Neural progenitor cell (in vitro differentiated cells): Measurements from ENCODE around the gene STPG4. TPM values are rescaled to one million over a fixed set of nuclear protein-coding genes. Genes with fewer than 3 reads are reported as not detected.

ENCODE experiments used
- DNase-seq: peaks from one replicate; pipeline ENCODE4 v3.0.0-alpha.2; 2016; ENCODE audit warnings: low spot score
- H2AFZ ChIP-seq: fragments of 200-600 bp; sonication (generic); replicated peaks from 2 replicates; pipeline ENCODE4 v1.6.1; 2016; ENCODE audit warnings: antibody characterized with exemption
- H3F3A ChIP-seq: fragments of 200-600 bp; sonication (generic); 2 replicates; pipeline ENCODE4 v1.6.1; 2016; ENCODE audit warnings: antibody characterized with exemption, low read depth
- H3K27ac ChIP-seq: fragments of 200-600 bp; sonication (generic); 2 replicates; pipeline ENCODE4 v1.5.1; 2016; ENCODE audit warnings: mild to moderate bottlenecking
- H3K27me3 ChIP-seq: fragments of 200-600 bp; sonication (generic); 2 replicates; pipeline ENCODE4 v1.6.1; 2016; ENCODE audit warnings: mild to moderate bottlenecking, moderate library complexity
- H3K36me3 ChIP-seq: fragments of 200-600 bp; sonication (generic); 2 replicates; pipeline ENCODE4 v1.5.1; 2016
- H3K4me1 ChIP-seq: fragments of 200-600 bp; sonication (generic); 2 replicates; pipeline ENCODE4 v1.6.1; 2016; ENCODE audit warnings: mixed run types
- H3K4me2 ChIP-seq: fragments of 200-600 bp; sonication (generic); 2 replicates; pipeline ENCODE4 v1.6.1; 2016
- H3K4me3 ChIP-seq: fragments of 200-600 bp; sonication (generic); 2 replicates; pipeline ENCODE4 v1.5.1; 2016
- H3K79me2 ChIP-seq: fragments of 200-600 bp; sonication (generic); 2 replicates; pipeline ENCODE4 v1.6.1; 2016; ENCODE audit warnings: low read depth
- H3K9ac ChIP-seq: fragments of 200-600 bp; sonication (generic); 2 replicates; pipeline ENCODE4 v1.6.1; 2016
- H3K9me3 ChIP-seq: fragments of 200-600 bp; sonication (generic); 2 replicates; pipeline ENCODE4 v1.5.1; 2016; ENCODE audit warnings: low read depth
- H4K20me1 ChIP-seq: fragments of 200-600 bp; sonication (generic); 2 replicates; pipeline ENCODE4 v1.6.1; 2016; ENCODE audit warnings: low read depth
- H3K27ac Mint-ChIP-seq: 3 replicates; pipeline ENCODE4 v1.8.0; 2021; ENCODE audit warnings: mixed read lengths
- H3K27me3 Mint-ChIP-seq: 2 replicates; pipeline ENCODE4 v1.8.0; 2022; ENCODE audit warnings: low read depth, mild to moderate bottlenecking, inconsistent platforms, moderate library complexity, mixed read lengths; ENCODE audit not compliant: insufficient read depth
- H3K36me3 Mint-ChIP-seq: 3 replicates; pipeline ENCODE4 v1.8.0; 2021; ENCODE audit warnings: mixed read lengths
- H3K4me1 Mint-ChIP-seq: 3 replicates; pipeline ENCODE4 v1.8.0; 2021; ENCODE audit warnings: mixed read lengths
- H3K4me3 Mint-ChIP-seq: 3 replicates; pipeline ENCODE4 v1.8.0; 2021; ENCODE audit warnings: mild to moderate bottlenecking, moderate library complexity, mixed read lengths
- H3K9me3 Mint-ChIP-seq: 3 replicates; pipeline ENCODE4 v1.8.0; 2020; ENCODE audit warnings: mixed read lengths
- CTCF ChIP-seq: fragments of 200-600 bp; sonication (generic); IDR thresholded peaks from 2 replicates; pipeline ENCODE4 v1.5.1; 2017; ENCODE audit warnings: antibody characterized with exemption, mild to moderate bottlenecking
- EZH2 ChIP-seq: fragments of 200-600 bp; sonication (generic); IDR thresholded peaks from 2 replicates; pipeline ENCODE4 v1.6.1; 2017; ENCODE audit warnings: antibody characterized with exemption, mild to moderate bottlenecking, moderate library complexity
- EZH2phosphoT487 ChIP-seq: fragments of 200-600 bp; sonication (generic); IDR thresholded peaks from 2 replicates; pipeline ENCODE4 v1.6.1; 2017; ENCODE audit warnings: antibody characterized with exemption
- total RNA-seq: library from RNA; depleted of rRNA; stranded (reverse); fragments of >200 nt; gene quantifications from 2 replicates; pipeline ENCODE4 v1.2.3, GENCODE V29; 2015; ENCODE audit warnings: low replicate concordance

Gene STPG4
- total RNA-seq, 1 donor from 2014 or later = not detected

- H4K20me1 ChIP-seq = no peaks in the 10 kb centered on the region
- no peaks in the 10 kb centered on the region for H3K36me3 ChIP-seq
- peaks cover 9% of the 10 kb centered on the region for H3K27me3 Mint-ChIP-seq
- H3K9me3 Mint-ChIP-seq = no peaks in the 10 kb centered on the region
- H3K79me2 ChIP-seq = no peaks in the 10 kb centered on the region
- no peak overlapping the region for H3K27ac ChIP-seq
- H3K27ac Mint-ChIP-seq = peak overlapping the region; percentile 29
- H3F3A ChIP-seq = no peaks in the 10 kb centered on the region
- H3K4me3 ChIP-seq = no peak overlapping the region
- H3K4me2 ChIP-seq = no peak overlapping the region
- no peak overlapping the region for H3K9ac ChIP-seq
- no peaks in the 10 kb centered on the region for H3K27me3 ChIP-seq
- H3K36me3 Mint-ChIP-seq = peaks cover 4% of the 10 kb centered on the region
- no peak overlapping the region for H2AFZ ChIP-seq
- no peaks in the 10 kb centered on the region for H3K9me3 ChIP-seq
- no peak overlapping the region for H3K4me3 Mint-ChIP-seq
- H3K4me1 Mint-ChIP-seq = peaks cover 70% of the 10 kb centered on the region
- peaks cover 31% of the 10 kb centered on the region for H3K4me1 ChIP-seq
- DNase-seq = no peak
- TF ChIP-seq CTCF (no peak), EZH2phosphoT487 (no peak), EZH2 (no peak)
Observed at GRCh38 chr2:47060652-47061170, 94.4 kb downstream of the STPG4 start.

GRCh38 chr2:47058003-47058931, 96.8 kb downstream of the STPG4 start:
- Mint-ChIP-seq H3K27me3 (peaks cover 6% of the 10 kb centered on the region), H3K4me3 (peak overlapping the region; percentile 44), H3K4me1 (peaks cover 49% of the 10 kb centered on the region), H3K9me3 (no peaks in the 10 kb centered on the region), H3K27ac (peak overlapping the region; percentile 89), H3K36me3 (peaks cover 10% of the 10 kb centered on the region)
- Histone ChIP-seq H3K27me3 (no peaks in the 10 kb centered on the region), H2AFZ (no peak overlapping the region), H3K9ac (no peak overlapping the region), H3K4me1 (peaks cover 30% of the 10 kb centered on the region), H3K79me2 (no peaks in the 10 kb centered on the region), H3F3A (no peaks in the 10 kb centered on the region), H4K20me1 (no peaks in the 10 kb centered on the region), H3K36me3 (no peaks in the 10 kb centered on the region), H3K4me3 (no peak overlapping the region), H3K27ac (peak overlapping the region; percentile 17), H3K9me3 (no peaks in the 10 kb centered on the region), H3K4me2 (no peak overlapping the region)
- TF ChIP-seq CTCF (no peak), EZH2 (no peak), EZH2phosphoT487 (no peak)
- no peak for DNase-seq

- H3K4me1 Mint-ChIP-seq = peaks cover 43% of the 10 kb centered on the region
- DNase-seq = no peak
- H3K4me3 ChIP-seq = no peak overlapping the region
- H3K9me3 Mint-ChIP-seq = no peaks in the 10 kb centered on the region
- peaks cover 10% of the 10 kb centered on the region for H3K36me3 Mint-ChIP-seq
- no peaks in the 10 kb centered on the region for H3K27me3 ChIP-seq
- no peak overlapping the region for H3K9ac ChIP-seq
- TF ChIP-seq CTCF = no peak
- TF ChIP-seq EZH2 = no peak
- TF ChIP-seq EZH2phosphoT487 = no peak
- H3K27me3 Mint-ChIP-seq = peaks cover 8% of the 10 kb centered on the region
- H2AFZ ChIP-seq = no peak overlapping the region
- H3K4me3 Mint-ChIP-seq = peak overlapping the region; percentile 44
- no peaks in the 10 kb centered on the region for H3K79me2 ChIP-seq
- H3K4me1 ChIP-seq = peaks cover 23% of the 10 kb centered on the region
- H3K9me3 ChIP-seq = no peaks in the 10 kb centered on the region
- H3K27ac Mint-ChIP-seq = peak overlapping the region; percentile 89
- H3K36me3 ChIP-seq = no peaks in the 10 kb centered on the region
- no peak overlapping the region for H3K27ac ChIP-seq
- no peak overlapping the region for H3K4me2 ChIP-seq
- H3F3A ChIP-seq = no peaks in the 10 kb centered on the region
- H4K20me1 ChIP-seq = no peaks in the 10 kb centered on the region
Observed at GRCh38 chr2:47057687-47058002, 97.5 kb downstream of the STPG4 start.
